SK-N-SH treated with all-trans-retinoic acid at 6 μM for 48 hours (cell line): ENCODE results near the gene FSD2.

Experiments used
- ATAC-seq: fragments of 200-7000 bp; cut with Tn5 transposase; 3 replicates; pipeline ENCODE4 v1.9.1; 2020; ENCODE audit warnings: mild to moderate bottlenecking, moderate library complexity
- ARNTL ChIP-seq: fragments of 450-650 bp; formaldehyde crosslinking; IDR thresholded peaks from 2 replicates; pipeline ENCODE4 v1.5.0; 2020; ENCODE audit warnings: low read depth, mild to moderate bottlenecking, moderate library complexity, borderline replicate concordance
- BACH2 ChIP-seq: fragments of 250-450 bp; sonication (Bioruptor Pico); IDR thresholded peaks from 2 replicates; pipeline ENCODE4 v1.9.0; 2021; ENCODE audit warnings: mild to moderate bottlenecking, borderline replicate concordance
- CREB5 ChIP-seq: fragments of 250-450 bp; sonication (Bioruptor Pico); IDR thresholded peaks from 2 replicates; pipeline ENCODE4 v1.5.1; 2020; ENCODE audit warnings: low read depth, mild to moderate bottlenecking, moderate library complexity
- CSDC2 ChIP-seq: fragments of 250-450 bp; sonication (Bioruptor Pico); IDR thresholded peaks from 2 replicates; pipeline ENCODE4 v1.5.0; 2020; ENCODE audit warnings: mild to moderate bottlenecking, moderate library complexity
- CSRNP3 ChIP-seq: fragments of 250-450 bp; sonication (Bioruptor Pico); IDR thresholded peaks from 2 replicates; pipeline ENCODE4 v1.5.1; 2021; ENCODE audit warnings: mild to moderate bottlenecking, moderate library complexity
- GLIS3 ChIP-seq: fragments of 250-450 bp; sonication (Bioruptor Pico); IDR thresholded peaks from 2 replicates; pipeline ENCODE4 v1.5.0; 2020; ENCODE audit warnings: mild to moderate bottlenecking, moderate library complexity
- ISL1 ChIP-seq: fragments of 250-450 bp; sonication (Bioruptor Pico); IDR thresholded peaks from 2 replicates; pipeline ENCODE4 v2.1.2; 2022; ENCODE audit warnings: mild to moderate bottlenecking, moderate library complexity
- OSR1 ChIP-seq: fragments of 250-450 bp; sonication (Bioruptor Pico); IDR thresholded peaks from 2 replicates; pipeline ENCODE4 v1.8.0; 2022; ENCODE audit warnings: moderate library complexity, mild to moderate bottlenecking, inconsistent platforms
- POU6F1 ChIP-seq: fragments of 250-450 bp; sonication (Bioruptor Pico); IDR thresholded peaks from 2 replicates; pipeline ENCODE4 v1.8.0; 2021; ENCODE audit warnings: low read depth, mild to moderate bottlenecking, moderate library complexity, borderline replicate concordance
- PPARA ChIP-seq: fragments of 250-450 bp; sonication (Bioruptor Pico); IDR thresholded peaks from 2 replicates; pipeline ENCODE4 v1.5.0; 2020; ENCODE audit warnings: mild to moderate bottlenecking, borderline replicate concordance
- SNAI2 ChIP-seq: fragments of 250-450 bp; sonication (Bioruptor Pico); IDR thresholded peaks from 2 replicates; pipeline ENCODE4 v1.5.0; 2020; ENCODE audit warnings: mild to moderate bottlenecking, moderate library complexity
- TCF4 ChIP-seq: fragments of 250-450 bp; sonication (Bioruptor Pico); IDR thresholded peaks from 2 replicates; pipeline ENCODE4 v1.8.0; 2021; ENCODE audit warnings: mild to moderate bottlenecking, moderate library complexity, borderline replicate concordance
- TOX ChIP-seq: fragments of 250-450 bp; sonication (Bioruptor Pico); IDR thresholded peaks from 2 replicates; pipeline ENCODE4 v1.8.0; 2021; ENCODE audit warnings: mild to moderate bottlenecking, moderate library complexity, borderline replicate concordance
- ZC3H10 ChIP-seq: fragments of 250-450 bp; sonication (Bioruptor Pico); IDR thresholded peaks from 2 replicates; pipeline ENCODE4 v1.5.1; 2021; ENCODE audit warnings: mild to moderate bottlenecking, moderate library complexity
- ZFP3 ChIP-seq: fragments of 250-450 bp; sonication (Bioruptor Pico); IDR thresholded peaks from 2 replicates; pipeline ENCODE4 v1.5.0; 2020; ENCODE audit warnings: mild to moderate bottlenecking, moderate library complexity
- ZFP30 ChIP-seq: fragments of 450-650 bp; formaldehyde crosslinking; IDR thresholded peaks from 2 replicates; pipeline ENCODE4 v1.5.0; 2022; ENCODE audit warnings: mild to moderate bottlenecking, moderate library complexity
- ZNF565 ChIP-seq: fragments of 450-650 bp; formaldehyde crosslinking; conservative IDR thresholded peaks from 2 replicates; pipeline ENCODE4 v1.5.0; 2020; ENCODE audit warnings: low read depth, mild to moderate bottlenecking, moderate library complexity
- ZNF70 ChIP-seq: fragments of 450-650 bp; formaldehyde crosslinking; IDR thresholded peaks from 2 replicates; pipeline ENCODE4 v1.5.0; 2020; ENCODE audit warnings: mild to moderate bottlenecking, moderate library complexity
- ZNF8 ChIP-seq: fragments of 450-650 bp; formaldehyde crosslinking; IDR thresholded peaks from 2 replicates; pipeline ENCODE4 v1.5.0; 2020; ENCODE audit warnings: mild to moderate bottlenecking, moderate library complexity
- TF ChIP-seq, protein P1 (sequence below): fragments of 250-450 bp; sonication (Bioruptor Pico); IDR thresholded peaks from 2 replicates; pipeline ENCODE4 v1.5.0; 2020; ENCODE audit warnings: mild to moderate bottlenecking, moderate library complexity

Gene FSD2

DNA sequence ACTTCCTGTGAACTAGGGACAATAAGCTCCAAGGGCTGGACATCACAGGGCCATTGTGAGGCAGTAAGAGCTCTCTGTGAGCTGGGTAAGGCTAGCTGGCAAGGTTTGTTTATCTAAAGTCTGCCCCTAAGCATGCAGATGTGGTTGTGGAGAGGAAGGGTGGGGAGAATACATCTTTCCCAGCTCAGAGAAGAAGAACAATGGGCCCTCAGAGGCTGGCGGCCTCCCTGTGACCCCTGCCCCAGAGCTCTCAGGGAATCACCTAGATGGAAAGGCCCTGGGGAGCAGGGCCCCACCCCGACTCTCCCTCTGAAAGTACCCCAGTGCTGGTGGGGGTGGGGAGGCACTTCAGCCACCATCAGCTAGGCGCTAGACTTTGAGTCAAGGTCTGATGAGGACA, 91.9 kb downstream of the FSD2 start:
- no peak for ATAC-seq
- TF ChIP-seq TCF4 (CRISPR knock-in tag) (no peak), ARNTL (CRISPR knock-in tag) (no peak), ZC3H10 (CRISPR knock-in tag) (no peak), ZFP3 (CRISPR knock-in tag) (no peak), SNAI2 (CRISPR knock-in tag) (no peak), CREB5 (CRISPR knock-in tag) (no peak), ZNF565 (CRISPR knock-in tag) (no peak), ZNF70 (CRISPR knock-in tag) (no peak), PPARA (CRISPR knock-in tag) (no peak)

DNA sequence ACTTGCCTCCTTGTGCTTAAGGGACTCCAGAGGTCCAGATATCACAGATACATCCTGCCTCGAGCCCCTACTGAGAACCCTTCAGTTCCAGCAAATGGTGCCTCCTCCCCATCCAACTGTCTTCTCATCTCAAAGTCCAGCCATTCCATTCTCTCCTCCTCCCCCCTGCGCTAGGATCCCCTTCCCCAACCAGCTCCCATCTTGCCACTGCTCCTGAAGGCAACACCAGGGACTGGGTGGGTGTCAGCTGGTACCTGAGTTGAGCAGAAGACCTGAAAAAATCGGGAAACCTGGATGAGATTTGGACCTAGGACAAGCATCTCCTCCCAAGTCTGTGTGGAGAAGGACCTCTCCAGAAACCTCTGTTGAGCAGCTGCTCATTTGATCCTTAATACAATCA, 93.8 kb downstream of the FSD2 start:
- TF ChIP-seq ZFP3 (CRISPR knock-in tag): no peak
- no peak for TF ChIP-seq ZNF8 (CRISPR knock-in tag)
- no peak for TF ChIP-seq TOX (CRISPR knock-in tag)
- no peak for TF ChIP-seq CSRNP3 (CRISPR knock-in tag)
- TF ChIP-seq BACH2 (CRISPR knock-in tag): no peak
- no peak for TF ChIP-seq TCF4 (CRISPR knock-in tag)
- TF ChIP-seq ZNF565 (CRISPR knock-in tag): no peak
- TF ChIP-seq GLIS3 (CRISPR knock-in tag): no peak
- TF ChIP-seq OSR1: no peak
- TF ChIP-seq ZC3H10 (CRISPR knock-in tag): no peak
- no peak for TF ChIP-seq ZNF70 (CRISPR knock-in tag)
- no peak for ATAC-seq

- no peak for ATAC-seq
- TF ChIP-seq ZC3H10 (CRISPR knock-in tag) (no peak), CSRNP3 (CRISPR knock-in tag) (no peak), ZNF8 (CRISPR knock-in tag) (no peak), PPARA (CRISPR knock-in tag) (no peak), ISL1 (CRISPR knock-in tag) (no peak), ZFP30 (CRISPR knock-in tag) (no peak), SNAI2 (CRISPR knock-in tag) (no peak), BACH2 (CRISPR knock-in tag) (no peak), TOX (CRISPR knock-in tag) (no peak)
- TF ChIP-seq, protein P1, sequence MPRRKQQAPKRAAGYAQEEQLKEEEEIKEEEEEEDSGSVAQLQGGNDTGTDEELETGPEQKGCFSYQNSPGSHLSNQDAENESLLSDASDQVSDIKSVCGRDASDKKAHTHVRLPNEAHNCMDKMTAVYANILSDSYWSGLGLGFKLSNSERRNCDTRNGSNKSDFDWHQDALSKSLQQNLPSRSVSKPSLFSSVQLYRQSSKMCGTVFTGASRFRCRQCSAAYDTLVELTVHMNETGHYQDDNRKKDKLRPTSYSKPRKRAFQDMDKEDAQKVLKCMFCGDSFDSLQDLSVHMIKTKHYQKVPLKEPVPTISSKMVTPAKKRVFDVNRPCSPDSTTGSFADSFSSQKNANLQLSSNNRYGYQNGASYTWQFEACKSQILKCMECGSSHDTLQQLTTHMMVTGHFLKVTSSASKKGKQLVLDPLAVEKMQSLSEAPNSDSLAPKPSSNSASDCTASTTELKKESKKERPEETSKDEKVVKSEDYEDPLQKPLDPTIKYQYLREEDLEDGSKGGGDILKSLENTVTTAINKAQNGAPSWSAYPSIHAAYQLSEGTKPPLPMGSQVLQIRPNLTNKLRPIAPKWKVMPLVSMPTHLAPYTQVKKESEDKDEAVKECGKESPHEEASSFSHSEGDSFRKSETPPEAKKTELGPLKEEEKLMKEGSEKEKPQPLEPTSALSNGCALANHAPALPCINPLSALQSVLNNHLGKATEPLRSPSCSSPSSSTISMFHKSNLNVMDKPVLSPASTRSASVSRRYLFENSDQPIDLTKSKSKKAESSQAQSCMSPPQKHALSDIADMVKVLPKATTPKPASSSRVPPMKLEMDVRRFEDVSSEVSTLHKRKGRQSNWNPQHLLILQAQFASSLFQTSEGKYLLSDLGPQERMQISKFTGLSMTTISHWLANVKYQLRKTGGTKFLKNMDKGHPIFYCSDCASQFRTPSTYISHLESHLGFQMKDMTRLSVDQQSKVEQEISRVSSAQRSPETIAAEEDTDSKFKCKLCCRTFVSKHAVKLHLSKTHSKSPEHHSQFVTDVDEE (CRISPR knock-in tag): no peak
Measured at GRCh38 chr15:82710926-82711490, 94.9 kb downstream of the FSD2 start.

DNA sequence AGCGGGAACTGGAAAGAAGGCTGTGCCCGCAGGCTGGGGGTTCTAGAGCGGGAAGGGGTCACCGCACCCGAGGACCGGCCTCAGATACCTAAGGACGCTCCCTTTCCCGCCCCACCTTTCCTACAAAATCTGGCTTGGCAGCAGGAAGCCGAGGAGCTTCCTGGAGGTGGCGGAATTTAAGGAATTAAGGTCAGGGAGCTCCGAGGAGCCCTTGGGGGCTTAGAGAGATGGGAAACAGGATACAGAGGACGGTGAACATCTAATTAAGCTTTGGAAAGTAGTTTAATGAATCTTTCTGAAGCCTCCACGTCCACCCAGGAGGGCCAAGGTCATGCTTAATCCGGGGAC, 95.7 kb downstream of the FSD2 start:
- ATAC-seq: no peak
- TF ChIP-seq CSDC2 (CRISPR knock-in tag) (no peak), POU6F1 (no peak), SNAI2 (CRISPR knock-in tag) (no peak), ARNTL (CRISPR knock-in tag) (no peak), TOX (CRISPR knock-in tag) (no peak), CREB5 (CRISPR knock-in tag) (no peak)
- TF ChIP-seq, protein P1 (CRISPR knock-in tag): no peak
